HCT116 (cell line): Measurements from ENCODE around the gene PDE1A.

Source experiments
- EZH2phosphoT487 ChIP-seq: fragments of 200-600 bp; IDR thresholded peaks from 2 replicates; pipeline ENCODE4 v1.6.1; 2018; ENCODE audit warnings: antibody characterized with exemption, borderline replicate concordance
- JUND ChIP-seq: IDR thresholded peaks from 2 replicates; pipeline ENCODE4 v1.6.1; 2012
- POLR2AphosphoS5 ChIP-seq: IDR thresholded peaks from 2 replicates; pipeline ENCODE4 v1.6.1; 2011; ENCODE audit warnings: mild to moderate bottlenecking, low read depth, low read length, moderate library complexity
- SIN3A ChIP-seq: IDR thresholded peaks from 2 replicates; pipeline ENCODE4 v1.6.1; 2012; ENCODE audit warnings: low read depth
- SP1 ChIP-seq: IDR thresholded peaks from 2 replicates; pipeline ENCODE4 v1.6.1; 2012; ENCODE audit warnings: low read depth
- SRF ChIP-seq: IDR thresholded peaks from 2 replicates; pipeline ENCODE4 v1.6.1; 2012; ENCODE audit warnings: low read depth
- TF ChIP-seq, protein P1 (sequence below), 3 experiments: fragments of 200-600 bp in 1 of 3; sonication (generic) in 1 of 3; IDR thresholded peaks in 2 of 3; conservative IDR thresholded peaks in 1 of 3; 2 replicates each; pipeline ENCODE4 v1.5.1; 2012 to 2017; ENCODE audit warnings: low read depth in 2 of 3, low read length in 2 of 3, antibody characterized with exemption in 1 of 3, borderline replicate concordance in 1 of 3, control low read depth in 1 of 3, mild to moderate bottlenecking in 1 of 3, mixed read lengths in 1 of 3, mixed run types in 1 of 3, moderate library complexity in 1 of 3; ENCODE audit not compliant: insufficient read depth in 1 of 3
- TF ChIP-seq, protein P2 (sequence below): IDR thresholded peaks from 2 replicates; pipeline ENCODE4 v1.6.1; 2012; ENCODE audit warnings: low read depth

DNA sequence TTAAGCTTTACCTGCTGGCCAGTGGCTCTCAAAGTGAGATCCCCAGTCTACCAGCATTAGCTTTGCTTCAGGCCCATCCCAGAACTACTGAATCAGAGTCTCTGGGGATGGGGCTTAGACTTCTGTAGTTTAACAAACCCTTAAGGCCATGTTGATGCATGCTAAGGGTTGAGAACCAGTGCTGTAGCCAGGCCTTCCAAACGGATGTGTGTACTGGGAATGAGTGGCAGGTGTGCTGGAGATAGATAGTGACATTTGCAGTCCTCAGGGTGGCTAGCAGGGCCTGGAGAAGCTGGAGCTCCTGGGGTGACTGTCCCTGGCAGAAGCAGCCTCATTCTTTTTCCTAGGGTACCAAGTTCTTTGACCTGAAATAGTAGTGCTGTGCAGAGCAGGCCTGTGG lies 292.6 kb downstream of the PDE1A start:
- TF ChIP-seq, protein P1, sequence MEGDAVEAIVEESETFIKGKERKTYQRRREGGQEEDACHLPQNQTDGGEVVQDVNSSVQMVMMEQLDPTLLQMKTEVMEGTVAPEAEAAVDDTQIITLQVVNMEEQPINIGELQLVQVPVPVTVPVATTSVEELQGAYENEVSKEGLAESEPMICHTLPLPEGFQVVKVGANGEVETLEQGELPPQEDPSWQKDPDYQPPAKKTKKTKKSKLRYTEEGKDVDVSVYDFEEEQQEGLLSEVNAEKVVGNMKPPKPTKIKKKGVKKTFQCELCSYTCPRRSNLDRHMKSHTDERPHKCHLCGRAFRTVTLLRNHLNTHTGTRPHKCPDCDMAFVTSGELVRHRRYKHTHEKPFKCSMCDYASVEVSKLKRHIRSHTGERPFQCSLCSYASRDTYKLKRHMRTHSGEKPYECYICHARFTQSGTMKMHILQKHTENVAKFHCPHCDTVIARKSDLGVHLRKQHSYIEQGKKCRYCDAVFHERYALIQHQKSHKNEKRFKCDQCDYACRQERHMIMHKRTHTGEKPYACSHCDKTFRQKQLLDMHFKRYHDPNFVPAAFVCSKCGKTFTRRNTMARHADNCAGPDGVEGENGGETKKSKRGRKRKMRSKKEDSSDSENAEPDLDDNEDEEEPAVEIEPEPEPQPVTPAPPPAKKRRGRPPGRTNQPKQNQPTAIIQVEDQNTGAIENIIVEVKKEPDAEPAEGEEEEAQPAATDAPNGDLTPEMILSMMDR (IDR thresholded peaks at IDR 0.05 in 2 of 3, conservative IDR thresholded peaks at IDR 0.05 in 1 of 3; ENCODE audit: borderline replicate concordance in 1 of 3, insufficient read depth in 1 of 3, low read depth in 2 of 3, low read length in 2 of 3), result no peak
- TF ChIP-seq JUND, result no peak
- no peak for TF ChIP-seq POLR2AphosphoS5
- no peak for TF ChIP-seq SP1
- TF ChIP-seq SIN3A, result no peak
- TF ChIP-seq, protein P2, sequence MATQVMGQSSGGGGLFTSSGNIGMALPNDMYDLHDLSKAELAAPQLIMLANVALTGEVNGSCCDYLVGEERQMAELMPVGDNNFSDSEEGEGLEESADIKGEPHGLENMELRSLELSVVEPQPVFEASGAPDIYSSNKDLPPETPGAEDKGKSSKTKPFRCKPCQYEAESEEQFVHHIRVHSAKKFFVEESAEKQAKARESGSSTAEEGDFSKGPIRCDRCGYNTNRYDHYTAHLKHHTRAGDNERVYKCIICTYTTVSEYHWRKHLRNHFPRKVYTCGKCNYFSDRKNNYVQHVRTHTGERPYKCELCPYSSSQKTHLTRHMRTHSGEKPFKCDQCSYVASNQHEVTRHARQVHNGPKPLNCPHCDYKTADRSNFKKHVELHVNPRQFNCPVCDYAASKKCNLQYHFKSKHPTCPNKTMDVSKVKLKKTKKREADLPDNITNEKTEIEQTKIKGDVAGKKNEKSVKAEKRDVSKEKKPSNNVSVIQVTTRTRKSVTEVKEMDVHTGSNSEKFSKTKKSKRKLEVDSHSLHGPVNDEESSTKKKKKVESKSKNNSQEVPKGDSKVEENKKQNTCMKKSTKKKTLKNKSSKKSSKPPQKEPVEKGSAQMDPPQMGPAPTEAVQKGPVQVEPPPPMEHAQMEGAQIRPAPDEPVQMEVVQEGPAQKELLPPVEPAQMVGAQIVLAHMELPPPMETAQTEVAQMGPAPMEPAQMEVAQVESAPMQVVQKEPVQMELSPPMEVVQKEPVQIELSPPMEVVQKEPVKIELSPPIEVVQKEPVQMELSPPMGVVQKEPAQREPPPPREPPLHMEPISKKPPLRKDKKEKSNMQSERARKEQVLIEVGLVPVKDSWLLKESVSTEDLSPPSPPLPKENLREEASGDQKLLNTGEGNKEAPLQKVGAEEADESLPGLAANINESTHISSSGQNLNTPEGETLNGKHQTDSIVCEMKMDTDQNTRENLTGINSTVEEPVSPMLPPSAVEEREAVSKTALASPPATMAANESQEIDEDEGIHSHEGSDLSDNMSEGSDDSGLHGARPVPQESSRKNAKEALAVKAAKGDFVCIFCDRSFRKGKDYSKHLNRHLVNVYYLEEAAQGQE, result no peak
- no peak for TF ChIP-seq SRF
- TF ChIP-seq EZH2phosphoT487, result no peak
